ENCODE data around the gene UNC13D.

Gene UNC13D

DNA sequence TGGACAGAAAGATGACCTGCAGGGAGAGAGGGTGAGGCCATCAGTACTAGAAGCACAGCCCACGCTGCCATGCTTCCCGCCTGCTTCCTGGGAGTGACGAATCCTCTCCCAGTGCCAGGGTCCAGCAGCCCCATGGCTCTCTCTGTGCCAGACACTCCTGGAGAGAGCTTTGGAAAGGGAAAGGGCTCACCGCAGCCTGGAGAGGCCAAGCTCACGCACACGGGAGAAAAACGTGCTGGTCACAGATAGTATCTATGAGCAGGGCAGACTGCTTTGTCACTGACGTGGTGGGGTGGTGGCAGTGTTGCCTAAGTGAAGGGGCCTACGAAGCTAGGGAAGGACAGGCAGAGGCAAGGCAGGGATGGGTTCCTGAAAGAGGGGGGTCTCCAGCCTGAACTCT is 5.5 kb upstream of the UNC13D start:
- no peak for DNase-seq

GRCh38 chr17:75849279-75849646 is 5.1 kb upstream of the UNC13D start:
- no peak for DNase-seq

- peak in 2 of 3 experiments; percentile 43 to 58 for DNase-seq
Observed at GRCh38 chr17:75848523-75849278, 4.5 kb upstream of the UNC13D start.

DNA sequence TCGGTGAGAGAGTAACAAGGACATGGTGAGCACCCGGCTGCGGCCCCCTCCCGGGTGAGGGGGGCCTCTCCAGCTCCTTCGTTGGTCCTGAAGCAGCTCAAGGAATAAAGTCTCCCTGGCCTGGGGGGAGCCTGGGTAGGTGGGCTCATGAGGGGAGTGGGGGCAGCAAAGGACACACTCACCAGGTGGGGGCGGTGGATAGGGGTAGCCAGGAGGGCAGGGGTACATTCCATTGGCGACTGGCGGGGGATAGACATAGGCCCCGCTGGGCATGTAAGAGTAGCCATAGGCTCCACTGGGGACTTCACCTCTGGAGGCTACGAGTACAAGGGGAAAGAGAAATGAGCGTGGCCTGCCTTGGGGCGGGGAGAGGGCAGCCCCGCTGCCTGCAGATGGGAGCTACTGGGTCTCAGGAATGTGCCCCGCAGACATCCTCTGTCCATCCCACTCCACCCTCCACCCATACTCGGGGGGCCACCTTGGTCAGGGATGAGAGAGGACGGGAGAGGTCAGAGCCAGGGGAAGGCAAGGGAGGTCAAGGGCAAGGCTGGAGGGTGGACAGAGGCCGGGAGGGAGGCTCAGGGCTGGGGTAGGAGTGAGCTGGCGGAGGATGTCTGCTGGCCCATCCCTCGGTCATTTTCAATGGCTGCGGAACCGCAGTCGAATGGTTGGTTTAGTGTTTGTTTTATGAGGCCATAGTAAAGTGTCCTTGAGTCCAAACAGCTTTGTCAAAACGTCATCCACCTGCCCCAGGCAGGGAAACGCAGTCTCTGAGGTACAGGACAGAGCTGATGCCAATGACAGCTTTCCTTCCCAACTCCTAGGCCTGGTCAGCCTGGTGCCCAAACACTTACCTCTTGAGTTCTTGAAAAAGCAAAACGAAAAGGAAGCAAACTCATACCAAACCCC is 3.7 kb upstream of the UNC13D start:
- DNase-seq: no peak

DNA sequence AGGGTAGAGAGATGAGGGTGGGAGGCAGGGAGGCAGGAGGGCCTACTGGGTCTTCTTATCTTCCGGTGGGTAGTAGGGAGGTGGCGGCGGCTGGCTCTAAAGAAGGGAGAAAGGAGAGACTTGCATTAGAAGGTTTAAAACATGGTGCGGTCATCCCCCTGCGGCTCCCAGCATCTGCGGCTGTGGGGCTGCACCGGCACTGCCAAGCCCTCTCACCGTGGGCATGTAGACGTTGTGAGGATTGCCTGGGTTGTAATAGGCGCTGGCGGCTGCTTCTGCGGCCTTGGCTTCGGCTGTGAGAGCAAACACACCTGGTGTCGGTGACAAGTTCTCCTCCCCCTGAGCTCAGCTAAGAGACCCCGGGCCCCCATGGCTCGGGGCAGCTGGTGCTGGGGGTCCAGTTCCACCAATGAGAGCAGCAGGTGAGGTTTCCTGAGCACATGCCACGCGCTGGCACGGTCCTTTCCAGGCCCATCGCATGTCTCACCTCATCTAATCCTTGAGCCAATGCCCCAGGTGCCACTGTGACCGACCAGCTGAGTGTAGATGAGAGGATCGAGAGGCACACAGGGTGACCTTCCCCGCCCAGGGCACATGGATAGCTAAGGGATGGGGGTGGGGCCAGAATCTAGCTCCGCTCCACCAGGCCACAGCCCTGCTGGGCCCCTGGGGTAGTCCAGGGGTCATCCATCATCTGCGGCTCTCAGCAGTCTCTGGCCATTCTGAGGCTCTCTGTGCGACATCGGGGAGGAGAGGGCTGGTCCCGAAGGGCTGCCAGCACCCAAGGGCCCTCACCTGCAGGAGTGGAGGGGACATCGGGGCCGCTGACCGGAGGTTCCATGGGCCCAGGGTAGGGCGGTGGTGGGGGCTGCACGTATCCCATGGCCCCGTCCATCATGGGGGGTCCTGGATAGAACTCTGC is 2.7 kb upstream of the UNC13D start:
- peak in 1 of 3 experiments; percentile 9 for DNase-seq

DNA sequence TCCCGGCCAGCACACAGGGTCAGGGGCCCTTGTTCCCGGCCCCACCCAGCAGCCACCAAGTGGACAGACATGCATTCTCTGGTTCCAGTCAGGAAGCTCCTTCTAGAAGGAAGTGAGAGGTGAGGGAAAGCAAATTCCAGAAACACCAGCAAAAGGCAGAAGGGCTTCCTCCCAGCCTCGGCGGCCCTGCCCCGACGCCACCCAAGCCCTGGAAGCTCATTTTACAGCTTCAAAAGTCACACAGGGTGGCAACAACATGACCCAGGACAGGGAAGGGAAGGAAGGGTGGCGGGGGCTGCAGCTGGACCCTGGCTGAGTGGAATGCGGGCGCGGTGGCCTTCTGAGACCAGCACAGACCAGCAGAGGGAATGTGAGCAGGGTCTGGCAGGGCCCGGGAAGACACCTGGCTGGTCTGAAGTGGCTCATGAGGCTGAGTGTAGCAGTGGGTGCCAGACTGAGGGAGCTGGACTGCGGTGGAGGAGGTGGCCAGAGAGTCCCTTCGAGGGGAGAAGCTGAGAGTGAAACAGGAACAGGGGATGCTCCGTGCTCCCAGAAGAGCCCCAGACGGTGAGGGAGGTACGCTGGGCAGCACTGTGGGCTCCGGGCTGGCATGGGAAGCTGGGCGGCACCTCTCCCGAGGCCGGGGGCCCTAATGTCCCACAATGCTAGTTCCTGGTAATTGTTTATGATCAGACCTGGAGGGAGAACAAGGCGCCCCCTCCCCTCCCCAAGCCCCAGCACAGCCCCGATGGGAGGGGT is 1.9 kb upstream of the UNC13D start:
- DNase-seq: no peak

GRCh38 chr17:75845058-75845711 is 981 bp upstream of the UNC13D start:
- peak in 1 of 3 experiments; percentile 34 for DNase-seq

DNA sequence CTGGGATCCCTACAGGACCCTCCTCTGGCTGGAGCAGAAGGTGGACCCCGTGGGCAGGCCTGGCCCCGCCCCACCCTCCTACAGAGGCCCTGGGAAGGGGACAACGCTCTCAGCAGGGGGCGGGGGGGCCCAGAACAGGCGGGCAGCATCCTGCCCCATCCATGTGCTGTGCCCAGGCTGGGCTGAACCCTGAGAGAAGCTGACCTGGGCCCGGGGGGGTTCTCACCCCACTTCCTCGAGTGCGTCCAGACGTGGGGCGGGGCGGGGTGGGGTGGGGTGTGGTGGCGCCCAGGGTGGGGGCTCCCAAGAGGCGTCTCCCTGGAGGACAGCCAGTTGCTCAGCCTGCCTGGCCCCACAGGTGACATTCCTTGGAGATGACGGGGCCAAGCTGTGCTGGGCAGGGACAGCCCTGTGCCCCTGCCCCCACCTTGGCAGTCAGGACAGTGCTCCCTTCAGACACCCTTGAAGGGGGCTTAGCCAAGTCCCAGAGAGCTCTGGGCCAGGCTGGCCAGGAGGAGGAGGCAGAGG is 390 bp upstream of the UNC13D start:
- no peak for DNase-seq

GRCh38 chr17:75842963-75843576 is 1.1 kb downstream of the UNC13D start:
- DNase-seq: no peak

GRCh38 chr17:75842411-75842810 is 1.8 kb downstream of the UNC13D start:
- DNase-seq: no peak

DNA sequence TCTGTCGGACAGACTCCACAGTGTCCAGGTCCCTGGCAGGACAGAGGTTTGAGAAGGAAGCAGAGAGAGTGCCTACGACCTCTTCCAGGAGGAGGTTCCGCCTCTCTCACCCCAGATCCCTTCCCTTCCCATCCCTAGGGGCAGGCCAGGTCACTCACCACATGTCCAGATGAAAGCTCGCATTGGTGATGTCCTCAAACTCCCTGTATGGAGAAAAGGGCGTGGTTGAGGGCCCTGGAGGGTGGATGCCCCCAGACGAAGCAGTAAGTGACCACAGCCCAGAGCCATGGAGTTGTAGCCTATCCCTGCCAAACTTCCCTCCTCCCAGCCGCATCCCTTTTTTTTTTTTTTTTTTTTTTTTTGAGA is 3.4 kb downstream of the UNC13D start:
- no peak for DNase-seq

DNA sequence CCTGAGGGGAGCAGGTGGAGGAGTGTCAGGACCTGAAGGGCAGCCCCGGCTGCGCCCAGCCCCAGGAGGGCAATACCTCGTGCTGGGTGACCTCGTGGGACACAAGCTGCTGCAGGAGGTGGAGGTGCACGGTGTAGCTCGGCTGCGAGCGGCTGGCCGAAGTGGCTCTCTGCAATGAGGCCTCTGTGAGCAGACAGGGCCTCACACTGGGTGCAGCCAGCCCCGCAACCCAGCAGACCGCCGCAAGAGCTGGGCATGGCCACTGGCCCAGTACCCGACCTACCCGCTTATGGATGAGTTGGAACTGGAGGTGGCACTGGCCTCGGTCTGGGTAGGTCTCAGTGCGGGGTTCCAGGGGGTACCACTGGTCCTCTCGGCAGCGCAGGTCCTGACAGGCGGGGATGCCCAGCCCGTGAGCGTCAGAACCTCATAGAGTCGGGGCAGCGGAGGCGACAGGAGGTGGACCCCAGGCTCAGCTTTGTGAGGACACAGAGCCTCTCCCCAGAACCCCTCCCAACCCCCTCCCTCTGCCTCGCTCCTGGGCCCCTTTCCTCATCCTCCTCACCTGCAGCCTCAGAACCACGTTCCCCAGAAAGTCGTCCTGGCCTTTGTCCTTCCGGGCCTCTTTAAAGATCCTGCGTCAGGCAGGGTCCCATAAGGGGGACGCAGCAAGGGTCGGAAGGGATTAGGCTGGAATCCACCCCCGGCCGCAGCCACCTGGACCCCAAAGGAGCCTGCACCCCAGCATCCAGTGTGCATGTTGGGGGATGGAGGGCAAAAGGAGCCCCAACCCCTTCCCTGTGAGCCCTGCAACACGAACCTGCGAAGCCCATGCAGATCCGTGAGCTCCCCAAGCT is 4.0 kb downstream of the UNC13D start:
- DNase-seq: no peak

DNA sequence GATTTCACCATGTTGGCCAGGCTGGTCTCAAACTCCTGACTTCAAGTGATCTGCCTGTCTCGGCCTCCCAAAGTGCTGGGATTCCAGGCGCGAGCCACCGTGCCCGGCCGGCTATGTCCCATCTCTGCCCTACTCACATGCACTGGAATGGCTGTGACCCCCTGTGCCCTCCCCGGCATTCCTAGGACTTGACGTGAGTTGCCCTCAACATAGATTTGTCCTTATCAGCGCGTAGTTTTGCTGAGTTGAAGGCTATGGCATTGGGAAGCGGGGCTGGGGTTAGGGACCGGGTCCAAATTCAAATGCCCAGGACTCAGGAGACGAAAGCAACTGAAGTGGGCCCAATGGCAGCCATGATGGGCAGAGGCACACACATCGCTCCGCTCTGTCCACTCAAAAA is 5.8 kb downstream of the UNC13D start:
- no peak for DNase-seq

- DNase-seq: no peak
Observed at GRCh38 chr17:75837899-75838298, 6.3 kb downstream of the UNC13D start.

DNA sequence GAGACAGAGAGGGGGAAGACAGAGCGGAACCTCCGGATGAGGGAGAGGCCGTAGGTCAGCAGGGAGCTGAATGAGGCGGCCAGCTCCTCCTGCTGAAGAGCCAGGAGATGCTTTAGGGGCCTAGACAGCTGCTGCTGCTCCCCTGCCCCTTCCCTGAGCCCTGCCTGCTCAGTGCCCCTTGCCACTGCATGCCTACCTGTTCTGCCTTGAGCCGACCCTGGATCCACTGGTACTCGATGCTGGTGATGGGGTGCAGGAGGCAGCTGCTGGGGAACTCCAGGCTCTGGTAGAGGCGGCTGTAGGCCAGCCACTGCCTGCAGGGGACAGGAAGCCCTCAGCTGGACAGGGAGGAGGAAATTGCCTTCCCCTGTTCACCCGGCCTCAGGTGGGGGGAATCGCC is 7.6 kb downstream of the UNC13D start:
- DNase-seq: no peak

DNA sequence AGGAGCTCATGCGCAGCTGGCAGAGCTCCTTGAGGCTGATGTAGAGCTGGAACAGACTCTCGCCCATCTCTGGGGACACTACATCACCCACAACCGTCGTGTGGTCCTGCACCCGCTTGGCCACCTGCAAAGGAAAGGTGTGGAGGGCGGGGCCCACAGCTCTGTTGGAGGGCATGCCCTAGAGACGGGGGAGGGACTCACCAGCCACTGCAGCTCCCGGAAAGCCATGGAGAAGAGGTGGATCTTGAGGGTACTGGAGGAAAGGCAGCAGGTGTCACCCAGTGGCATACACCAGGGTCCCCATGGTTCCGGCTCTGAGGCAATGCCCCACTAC is 8.6 kb downstream of the UNC13D start:
- peak in 1 of 3 experiments; percentile 32 for DNase-seq

- peak in 2 of 3 experiments; percentile 32 to 53 for DNase-seq
Observed at GRCh38 chr17:75834928-75835653, 9.1 kb downstream of the UNC13D start.

GRCh38 chr17:75834279-75834920 is 9.8 kb downstream of the UNC13D start:
- DNase-seq: no peak
